ENCODE results near the gene POGLUT3.

POGLUT3 gene, protein sequence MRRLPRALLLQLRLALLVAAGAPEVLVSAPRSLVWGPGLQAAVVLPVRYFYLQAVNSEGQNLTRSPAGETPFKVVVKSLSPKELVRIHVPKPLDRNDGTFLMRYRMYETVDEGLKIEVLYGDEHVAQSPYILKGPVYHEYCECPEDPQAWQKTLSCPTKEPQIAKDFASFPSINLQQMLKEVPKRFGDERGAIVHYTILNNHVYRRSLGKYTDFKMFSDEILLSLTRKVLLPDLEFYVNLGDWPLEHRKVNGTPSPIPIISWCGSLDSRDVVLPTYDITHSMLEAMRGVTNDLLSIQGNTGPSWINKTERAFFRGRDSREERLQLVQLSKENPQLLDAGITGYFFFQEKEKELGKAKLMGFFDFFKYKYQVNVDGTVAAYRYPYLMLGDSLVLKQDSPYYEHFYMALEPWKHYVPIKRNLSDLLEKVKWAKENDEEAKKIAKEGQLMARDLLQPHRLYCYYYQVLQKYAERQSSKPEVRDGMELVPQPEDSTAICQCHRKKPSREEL

DNA sequence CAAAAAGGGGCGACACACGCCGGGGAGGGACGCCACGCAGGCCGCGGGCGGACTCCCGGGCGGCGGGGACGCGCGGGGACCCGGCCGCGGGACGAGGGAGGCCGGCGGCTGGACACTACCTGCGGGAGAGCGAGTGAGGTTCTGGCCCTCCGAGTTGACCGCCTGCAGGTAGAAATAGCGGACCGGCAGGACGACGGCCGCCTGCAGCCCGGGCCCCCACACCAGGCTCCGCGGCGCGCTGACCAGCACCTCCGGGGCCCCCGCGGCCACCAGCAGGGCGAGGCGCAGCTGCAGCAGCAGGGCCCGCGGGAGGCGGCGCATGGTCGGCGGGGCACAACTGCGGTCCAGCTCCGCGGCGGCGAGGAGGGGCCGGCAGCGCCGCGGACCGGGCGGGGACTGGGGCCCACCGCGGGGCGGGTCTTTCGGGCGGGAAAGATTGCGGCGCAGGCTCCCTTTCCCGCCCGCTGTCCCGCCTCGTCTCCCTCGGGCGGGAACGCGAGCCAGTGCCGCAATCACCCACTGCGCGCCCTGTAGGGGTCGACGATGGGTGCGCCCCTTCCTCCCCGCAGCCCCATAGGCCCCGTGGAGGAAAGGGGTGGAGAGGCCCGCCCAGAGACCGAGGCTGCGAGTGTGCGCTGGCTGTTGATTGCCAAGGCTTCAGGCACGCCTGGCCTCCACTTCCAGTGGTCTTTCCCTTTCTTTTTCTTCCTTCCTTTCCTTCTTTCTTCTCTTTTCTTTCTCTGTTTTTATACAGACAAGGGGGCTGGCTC lies at the start of gene POGLUT3:
Gene POGLUT3, minus strand, starts transcription at position 339 of the 770 bp plus-strand sequence. Its CDS starts 18 bp downstream, at position 321.
- DNase-seq = peak; percentile 30 to 44

DNA sequence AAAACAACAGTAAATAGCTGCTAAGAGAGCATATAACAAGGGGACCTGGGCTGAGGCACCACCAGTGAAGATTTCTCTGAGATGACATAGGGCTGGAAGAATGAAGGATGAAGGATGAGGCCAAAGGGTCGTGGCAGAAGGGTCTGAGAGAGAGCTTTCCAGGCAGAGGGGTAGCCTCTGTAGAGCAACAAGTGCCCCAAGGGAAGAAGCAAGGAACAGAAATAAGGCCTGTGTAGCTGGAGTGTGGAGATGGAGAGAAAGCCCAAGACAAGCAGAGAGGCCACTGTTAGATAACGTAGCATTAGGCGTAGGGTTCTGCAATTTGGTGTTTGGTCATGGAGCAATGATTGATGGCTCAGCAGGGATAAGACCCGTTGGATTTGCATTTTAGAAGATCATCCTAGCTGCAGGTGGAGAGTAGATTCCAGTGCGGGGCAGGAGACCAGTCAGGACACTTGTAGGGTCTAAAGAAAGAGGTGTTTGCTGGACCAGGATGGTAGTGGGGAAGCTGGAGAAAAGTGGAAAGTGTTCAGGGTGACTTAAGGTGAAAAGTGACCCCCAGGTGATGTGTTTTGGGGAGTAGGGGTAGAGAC lies 47.8 kb upstream of the POGLUT3 start:
- no peak for DNase-seq

DNA sequence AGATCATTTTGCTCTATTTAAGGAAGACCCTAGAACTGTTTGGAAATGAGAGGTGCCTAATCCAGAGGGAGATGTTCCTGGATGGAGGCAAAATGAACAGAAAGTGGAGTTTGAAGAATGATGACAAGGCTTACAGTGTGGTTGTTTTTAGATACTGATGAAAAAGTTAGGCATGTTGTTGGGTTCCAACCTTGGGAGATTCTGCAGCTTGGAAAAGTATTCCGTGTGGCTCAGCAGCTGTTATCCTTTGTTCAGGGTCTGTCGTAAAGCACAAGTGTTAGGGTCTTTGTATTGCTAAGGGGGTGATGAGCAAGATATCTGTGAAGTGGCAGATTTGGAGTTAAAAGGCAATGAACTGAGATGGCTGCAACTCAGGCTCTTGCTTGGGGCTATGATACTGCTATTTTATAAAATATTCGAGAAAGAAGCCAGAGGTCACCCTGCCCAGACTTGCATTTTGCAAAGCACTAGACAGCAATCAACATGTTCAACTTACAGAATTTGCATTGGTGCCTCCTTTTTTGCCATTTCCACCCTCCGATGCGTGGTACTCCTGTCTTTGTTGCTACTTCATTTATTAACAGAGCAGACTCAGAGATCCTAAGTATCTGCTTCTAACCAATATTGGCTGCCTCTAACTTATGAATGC lies 45.3 kb upstream of the POGLUT3 start:
- DNase-seq = no peak

DNA sequence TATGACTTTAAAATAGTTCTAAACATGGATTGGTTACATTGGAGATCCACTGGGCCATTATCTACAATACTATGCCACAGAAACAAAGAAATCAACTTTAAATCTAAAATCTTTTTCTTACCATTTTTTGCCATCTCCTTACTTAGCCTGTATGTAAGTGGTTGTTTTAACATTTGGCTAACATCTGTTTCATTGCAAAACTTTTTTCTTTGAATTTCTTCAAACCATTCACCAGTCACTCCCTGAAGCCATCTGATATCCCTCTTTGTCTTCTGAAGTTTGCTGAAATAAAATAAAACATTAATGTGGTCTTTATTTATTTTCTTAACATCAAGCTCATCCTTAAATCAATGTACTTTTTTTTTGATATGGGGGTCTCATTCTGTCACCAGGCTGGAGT lies 43.3 kb upstream of the POGLUT3 start:
- DNase-seq = no peak

DNA sequence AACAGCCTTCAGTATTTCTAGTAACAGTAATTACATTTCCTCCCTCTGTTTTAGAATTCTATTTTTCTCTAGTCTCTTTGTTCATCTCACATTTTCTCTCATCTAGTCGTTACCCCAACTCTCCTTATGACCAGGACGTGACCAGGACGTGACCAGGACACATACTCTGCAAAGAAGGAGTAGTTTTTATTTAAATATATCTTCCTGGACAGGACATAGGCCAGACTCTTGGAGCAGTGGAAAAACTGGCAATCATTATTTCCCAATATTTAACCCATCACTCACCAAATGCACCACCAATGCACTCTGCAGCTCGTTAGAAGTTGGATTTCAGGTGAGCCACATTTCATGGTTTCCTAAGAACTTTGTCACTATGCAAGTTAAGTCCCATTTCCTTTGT lies 40.3 kb upstream of the POGLUT3 start:
- DNase-seq = no peak

DNA sequence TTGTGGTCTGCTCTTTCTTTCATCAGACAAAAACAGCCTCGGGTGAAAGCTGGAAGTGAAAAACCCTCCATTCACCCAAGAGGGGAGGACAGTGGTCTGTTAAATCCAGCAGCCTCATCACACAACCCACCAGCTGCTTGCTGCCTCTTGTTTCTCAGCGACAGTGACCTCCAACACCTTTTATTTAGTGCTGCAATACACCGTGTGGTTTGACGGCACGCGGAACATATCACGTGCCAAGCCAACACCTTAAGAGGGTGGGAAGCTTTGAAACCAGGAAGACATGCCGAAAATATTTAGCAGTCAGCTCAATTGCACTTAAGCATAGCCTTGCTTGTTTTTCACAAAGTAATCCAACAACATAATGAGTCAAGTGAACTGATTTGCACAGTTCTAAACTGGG lies 39.8 kb upstream of the POGLUT3 start:
- DNase-seq = peak; percentile 6 to 14

DNA sequence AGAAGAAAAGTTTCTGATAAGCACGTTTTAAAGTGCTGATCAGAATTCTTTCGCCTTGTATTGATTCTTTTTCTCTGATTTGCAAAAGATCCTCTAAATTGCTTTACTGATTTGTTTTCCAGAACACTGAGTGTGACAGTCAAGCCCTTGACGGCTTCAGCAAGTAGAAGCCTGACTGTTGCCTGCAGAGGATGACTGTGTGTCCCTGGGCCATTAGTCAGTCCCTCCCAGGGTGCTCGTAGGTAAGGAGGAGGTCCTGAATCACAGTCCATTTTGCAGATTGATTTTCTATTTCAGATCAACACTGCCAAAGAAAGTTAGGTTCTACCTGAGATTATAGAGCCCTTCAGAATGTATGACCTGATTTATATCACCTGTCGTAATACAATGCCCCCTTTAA lies 38.6 kb upstream of the POGLUT3 start:
- DNase-seq = no peak

DNA sequence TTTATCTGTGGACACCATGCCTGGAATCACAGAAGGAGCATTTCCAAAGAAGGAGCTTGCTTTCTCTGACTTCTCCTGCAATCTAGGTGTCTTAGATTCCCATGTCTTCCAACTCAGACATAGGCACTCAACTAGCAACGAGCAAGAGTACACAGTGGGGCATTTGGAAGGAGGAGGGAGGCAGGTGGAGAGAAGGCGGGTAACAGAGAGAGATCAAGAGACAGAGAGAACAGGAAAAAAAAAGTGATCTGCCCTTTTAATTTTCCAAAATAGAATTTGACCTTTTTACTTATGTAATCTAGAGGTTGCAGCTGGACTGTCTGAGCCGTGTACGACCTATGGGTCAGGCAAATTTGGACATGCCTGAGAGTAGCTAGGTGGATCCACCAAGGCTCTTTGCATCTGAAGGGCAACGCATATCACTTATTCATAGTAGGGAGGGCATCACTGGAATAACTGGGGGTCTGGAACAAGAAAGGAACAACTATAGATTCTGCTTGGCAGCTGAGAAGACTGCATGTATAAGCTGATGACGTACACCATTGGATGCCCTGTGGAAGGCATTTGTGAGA lies 37.3 kb upstream of the POGLUT3 start:
- DNase-seq = no peak

DNA sequence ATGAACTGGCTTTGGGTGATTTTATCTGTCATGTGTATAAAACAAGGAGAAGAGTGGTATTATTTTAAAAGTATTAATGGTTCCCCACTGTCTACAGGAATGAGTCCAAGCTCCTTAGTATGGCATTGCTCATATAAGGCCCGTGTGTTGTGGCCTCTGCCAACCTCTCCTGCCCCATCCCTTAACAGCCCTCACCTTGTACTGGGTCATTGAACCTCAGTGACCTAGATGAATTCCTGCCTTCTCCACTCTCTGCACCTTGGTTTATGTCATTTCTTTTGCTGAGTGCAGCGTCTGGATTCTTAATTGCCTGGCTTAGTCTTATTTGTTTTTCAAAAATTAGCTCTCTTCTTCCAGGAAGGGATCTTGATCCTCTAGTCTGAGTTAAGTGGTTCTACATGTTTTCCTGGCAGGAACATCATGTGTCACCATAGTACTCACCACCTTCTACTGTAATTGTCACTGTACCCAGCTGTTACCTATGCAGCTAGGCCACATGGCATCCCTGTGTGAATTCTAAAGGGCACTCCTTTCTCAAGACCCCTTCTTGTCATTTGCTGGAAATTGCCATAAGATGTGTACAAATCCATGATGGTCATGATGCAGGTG lies 36.2 kb upstream of the POGLUT3 start:
- no peak for DNase-seq

DNA sequence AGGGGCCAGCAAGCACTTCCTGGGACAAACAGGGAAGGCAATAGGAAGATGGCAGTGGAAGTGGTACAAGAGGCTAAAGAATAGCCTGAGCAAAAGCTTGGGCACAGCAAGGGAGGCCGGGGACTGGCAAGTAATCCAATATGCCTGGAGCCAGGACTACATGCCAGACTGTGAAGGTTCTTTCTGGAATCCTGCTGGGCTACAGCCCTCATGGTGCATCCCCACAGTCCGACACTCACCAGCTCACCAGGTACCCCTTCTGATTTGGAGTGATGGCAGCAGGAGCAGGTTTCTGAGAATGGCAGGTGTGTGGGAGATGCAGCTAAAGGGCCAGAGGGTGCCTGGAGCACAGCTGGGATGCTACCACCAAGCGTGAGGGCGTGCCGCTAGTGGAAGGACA lies 32.2 kb upstream of the POGLUT3 start:
- no peak for DNase-seq

DNA sequence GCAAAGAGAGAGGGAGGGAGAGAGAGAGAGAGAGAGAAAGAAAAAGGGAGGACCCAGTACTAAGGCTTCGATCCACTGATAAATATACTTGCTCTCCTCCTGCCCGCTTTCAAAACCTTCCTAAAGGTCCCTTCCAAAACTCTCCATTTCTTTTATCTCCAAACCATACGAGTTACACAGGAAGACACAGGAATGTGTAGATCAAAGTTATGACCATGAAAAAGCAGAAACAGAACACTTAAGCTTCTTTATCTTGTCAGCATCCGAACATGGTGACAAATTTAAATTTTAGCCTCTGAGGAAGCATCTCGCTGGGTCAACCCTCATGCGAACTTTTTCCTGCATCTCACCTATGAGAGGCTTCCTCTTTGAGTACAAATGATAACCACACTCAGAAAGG lies 29.2 kb upstream of the POGLUT3 start:
- no peak for DNase-seq

DNA sequence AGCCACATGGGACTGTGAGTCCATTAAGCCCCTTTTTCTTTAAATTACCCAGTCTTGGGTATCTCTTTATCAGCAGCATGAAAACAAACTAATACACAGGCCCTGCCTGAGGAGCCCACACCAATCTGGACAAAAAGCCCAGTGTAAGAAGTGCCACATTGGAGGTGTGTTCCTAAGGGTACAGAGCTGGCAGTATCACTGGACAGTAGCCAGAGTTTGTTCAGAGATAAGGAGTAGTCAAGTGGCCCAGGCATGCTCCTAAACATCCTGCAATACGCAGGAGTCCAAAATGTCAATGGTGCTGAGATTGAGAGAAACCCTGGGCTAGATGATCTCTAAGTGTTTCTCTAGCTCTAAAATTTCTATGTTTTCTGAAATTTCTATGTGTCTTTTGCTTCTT lies 27.0 kb upstream of the POGLUT3 start:
- no peak for DNase-seq

DNA sequence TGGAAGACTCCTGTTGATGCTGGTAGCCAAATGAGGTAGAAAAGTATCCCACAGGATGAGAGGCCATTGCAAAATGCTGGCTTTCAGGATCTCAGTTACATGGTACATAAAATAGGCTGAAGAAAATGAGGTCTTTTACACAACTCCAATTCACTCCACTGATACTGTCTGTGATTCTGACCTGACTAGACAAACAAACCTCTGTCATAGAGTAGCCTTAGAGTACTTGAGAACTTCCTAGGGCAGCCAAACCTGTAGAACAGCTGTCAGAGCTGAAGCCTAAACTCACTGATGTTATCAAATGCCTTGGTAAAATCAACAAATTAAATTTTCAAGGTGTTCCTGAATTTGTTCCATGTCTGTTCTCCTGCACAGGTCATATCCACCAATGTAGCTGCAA lies 26.2 kb upstream of the POGLUT3 start:
- DNase-seq = no peak

DNA sequence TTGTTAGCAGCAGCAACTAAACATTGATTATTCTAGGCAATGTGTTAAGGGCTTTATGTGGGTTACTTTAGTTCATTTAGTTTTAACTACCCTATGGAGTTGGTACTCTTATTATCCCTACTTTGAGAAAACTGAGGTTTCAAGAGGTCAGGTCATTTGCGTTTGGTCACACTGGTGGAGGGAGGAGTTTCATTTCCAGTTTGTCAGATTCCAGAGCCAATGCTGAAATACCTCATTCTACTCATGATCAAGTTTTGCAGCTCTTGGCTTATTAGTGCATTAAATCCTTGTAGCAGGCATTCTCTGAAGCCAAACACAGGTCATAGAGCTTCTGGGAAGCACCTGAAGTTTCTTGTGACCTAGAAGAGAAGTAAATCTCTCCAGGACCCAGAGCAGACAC lies 24.1 kb upstream of the POGLUT3 start:
- no peak for DNase-seq

DNA sequence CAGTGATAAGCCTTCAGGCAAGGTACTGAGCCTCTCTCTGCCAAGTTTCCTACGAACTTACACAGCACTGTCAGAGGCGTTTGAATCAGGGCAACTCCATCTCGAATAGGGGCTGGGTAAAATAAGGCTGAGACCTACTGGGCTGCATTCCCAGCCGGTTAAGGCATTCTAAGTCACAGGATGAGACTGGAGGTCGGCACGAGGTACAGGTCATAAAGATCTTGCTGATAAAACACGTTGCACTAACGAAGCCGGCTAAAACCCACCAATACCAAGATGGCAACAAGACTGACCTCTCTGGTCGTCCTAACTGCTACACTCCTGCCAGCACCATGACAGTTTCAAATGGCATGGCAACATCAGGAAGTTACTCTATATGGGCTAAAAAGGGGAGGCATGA lies 20.4 kb upstream of the POGLUT3 start:
- no peak for DNase-seq

DNA sequence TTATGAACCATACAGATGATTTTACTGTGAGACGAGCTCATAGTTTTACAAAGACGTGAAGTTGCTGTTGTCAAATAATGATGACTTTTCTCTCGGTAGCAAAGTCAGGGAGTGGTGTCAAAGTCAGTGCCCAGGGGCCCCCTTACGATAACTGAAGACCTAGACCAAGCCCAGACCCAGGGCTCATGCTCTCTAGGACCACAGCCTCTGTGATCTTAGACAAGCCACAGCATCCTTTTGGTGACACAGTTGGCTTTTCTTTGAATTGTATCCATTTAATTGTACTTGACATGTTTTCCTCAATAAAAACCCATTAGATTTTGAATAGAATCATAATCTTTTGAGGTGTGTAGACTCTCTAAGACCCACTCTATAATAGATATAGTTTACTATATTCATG lies 17.9 kb upstream of the POGLUT3 start:
- no peak for DNase-seq

DNA sequence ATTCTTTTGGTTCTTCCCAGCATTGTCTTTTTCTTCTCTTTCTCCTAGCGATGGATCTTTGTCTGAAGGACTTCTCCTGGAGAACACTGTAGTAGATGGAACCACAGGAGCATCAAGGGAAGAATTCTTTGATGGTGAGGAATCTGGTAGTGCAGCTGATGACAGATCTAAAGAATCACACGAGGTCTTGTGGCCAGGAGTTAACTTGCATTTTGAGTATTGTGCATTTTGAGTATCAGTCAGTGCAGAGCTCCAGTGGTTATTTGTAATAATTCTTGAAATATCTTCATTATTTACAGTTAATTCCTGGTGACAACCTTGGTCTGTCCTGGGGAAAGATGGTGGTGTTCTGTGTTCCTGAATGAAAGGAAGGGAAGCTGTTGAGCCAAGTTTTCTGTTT lies 14.5 kb upstream of the POGLUT3 start:
- DNase-seq = no peak

DNA sequence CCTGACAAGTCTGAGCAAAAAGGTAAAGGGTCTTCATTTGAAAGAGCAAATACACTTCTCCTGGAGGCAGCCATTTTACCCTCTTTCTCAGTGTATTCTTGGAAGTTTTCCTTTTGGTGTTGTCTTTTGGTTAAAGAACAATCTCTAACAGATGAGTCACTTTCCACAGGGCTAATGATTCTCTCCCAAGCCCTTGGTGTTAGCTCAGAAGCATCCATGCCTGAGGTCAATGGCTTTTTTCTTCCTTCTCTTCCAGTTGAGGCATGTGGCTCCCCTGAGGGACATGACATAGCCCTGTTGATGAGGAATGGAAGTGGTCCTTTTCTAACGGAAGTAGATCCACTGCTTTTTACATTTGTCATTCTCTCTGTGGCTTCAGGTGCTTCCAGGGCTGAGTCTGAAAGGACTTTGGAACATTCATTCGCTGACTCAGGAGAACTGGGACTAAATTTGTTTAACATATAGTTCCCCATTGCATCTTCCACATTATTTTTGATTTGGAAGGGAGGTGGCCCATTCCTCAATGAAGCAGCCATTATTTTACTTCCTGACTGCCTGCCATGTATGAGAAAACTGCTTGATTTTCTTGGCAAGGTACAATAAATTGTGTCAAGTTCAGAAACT lies 13.8 kb upstream of the POGLUT3 start:
- no peak for DNase-seq

DNA sequence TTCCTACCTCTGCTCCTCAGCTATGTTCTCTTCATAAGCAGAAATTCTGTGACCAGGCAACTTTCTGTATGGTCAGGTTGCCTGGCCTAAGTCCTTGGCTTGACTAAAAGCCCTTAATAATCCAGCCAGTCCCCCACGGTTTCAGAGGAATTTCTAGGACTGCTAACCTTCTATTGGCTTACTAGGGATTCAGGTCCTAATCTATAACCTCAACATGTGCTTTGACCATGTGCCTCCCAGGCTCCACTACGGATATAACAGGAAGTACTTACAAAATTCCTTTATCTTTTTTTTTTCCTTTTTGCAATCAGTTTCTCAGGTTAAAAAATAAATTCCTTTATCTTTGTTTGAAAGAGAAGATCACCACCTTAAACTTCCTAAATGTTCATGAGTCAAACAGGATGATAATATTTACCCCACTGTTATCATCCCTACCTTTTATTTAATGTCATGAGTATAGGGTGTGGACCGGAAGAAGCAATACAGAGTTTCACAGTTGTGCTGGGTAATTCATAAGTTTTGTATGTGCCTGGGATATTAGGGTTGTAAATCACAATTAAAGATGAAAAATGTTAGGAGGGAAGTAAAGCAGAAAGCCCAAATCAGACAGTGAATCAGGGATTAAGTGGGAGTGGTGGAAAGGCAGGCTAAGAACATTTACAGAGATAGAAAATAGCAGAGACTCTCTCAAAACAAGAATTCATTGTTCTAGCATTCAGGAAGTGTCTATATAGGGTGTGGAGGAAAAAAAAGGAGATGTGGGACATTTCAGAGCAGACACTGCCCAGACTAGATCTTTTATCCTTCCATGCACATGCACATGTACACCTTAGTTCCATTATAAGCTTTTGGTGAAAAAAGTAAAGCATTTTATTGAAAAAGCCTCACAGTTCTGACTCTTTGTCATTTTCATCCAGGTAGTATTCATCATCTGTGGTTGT lies 10.7 kb upstream of the POGLUT3 start:
- DNase-seq = no peak

DNA sequence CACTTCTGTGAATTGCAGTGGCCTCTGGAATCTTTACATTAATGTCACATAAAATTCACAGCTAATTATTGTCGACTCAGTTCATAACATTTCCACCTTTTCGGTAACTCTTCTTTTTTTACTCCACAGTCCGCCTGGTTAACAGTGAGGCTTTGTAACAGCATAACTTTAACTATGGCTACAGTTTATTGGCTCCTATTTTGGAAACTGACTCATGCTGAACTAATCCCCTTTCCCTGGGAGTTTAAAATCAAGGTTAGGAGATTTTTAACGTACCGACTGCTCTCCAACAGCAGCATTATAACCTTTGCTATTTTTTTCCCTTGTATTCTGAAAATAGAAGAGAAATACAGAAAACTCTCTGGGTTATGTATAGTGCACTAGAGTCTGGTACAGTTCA lies 3.2 kb upstream of the POGLUT3 start:
- DNase-seq = no peak

DNA sequence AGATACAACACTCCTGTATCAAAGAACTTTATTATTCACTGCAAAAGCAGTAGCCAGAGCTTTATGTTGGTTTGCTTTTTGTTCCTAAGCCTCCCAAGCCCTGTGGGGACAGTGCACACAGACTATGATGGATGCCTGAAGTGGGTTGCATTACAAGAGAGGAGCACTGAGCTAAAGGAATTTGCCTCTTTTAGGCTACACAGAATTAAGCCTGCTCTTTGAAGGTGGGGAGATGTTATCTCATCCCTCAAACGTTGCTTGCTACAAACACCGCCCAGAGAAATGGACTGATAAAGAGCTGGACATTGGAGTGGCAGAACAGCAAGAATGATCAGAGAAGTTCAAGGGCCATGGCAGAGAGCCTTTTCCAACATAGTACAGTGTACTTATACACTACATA lies 2.5 kb upstream of the POGLUT3 start:
- DNase-seq = no peak
